HepG2 (cell line): ENCODE data around the gene NDUFV1. TPM values are rescaled to one million over a fixed set of nuclear protein-coding genes. Genes with fewer than 3 reads are reported as not detected.
A peak's percentile ranks its signal among the peaks of the same experiment; 100 is the strongest.

Source experiments
- BRCA1 ChIP-seq: sonication (generic); formaldehyde crosslinking; IDR thresholded peaks from 2 replicates; pipeline ENCODE4 v1.4.0; 2020; ENCODE audit warnings: missing genetic modification reagents
- FOXK1 ChIP-seq: sonication (generic); formaldehyde crosslinking; IDR thresholded peaks from 2 replicates; pipeline ENCODE4 v1.4.0; 2020; ENCODE audit warnings: low read depth, missing genetic modification reagents, borderline replicate concordance
- HIVEP1 ChIP-seq: sonication (generic); formaldehyde crosslinking; IDR thresholded peaks from 2 replicates; pipeline ENCODE4 v1.4.0; 2020; ENCODE audit warnings: mild to moderate bottlenecking, missing genetic modification reagents
- LBX2 ChIP-seq: sonication (generic); formaldehyde crosslinking; IDR thresholded peaks from 2 replicates; pipeline ENCODE4 v1.5.0; 2020; ENCODE audit warnings: missing genetic modification reagents, mild to moderate bottlenecking, borderline replicate concordance
- MYPOP ChIP-seq: sonication (generic); formaldehyde crosslinking; IDR thresholded peaks from 2 replicates; pipeline ENCODE4 v1.8.1; 2023; ENCODE audit warnings: mild to moderate bottlenecking, moderate library complexity, missing genetic modification reagents
- NCOA2 ChIP-seq: sonication (generic); formaldehyde crosslinking; IDR thresholded peaks from 2 replicates; pipeline ENCODE4 v1.8.0; 2022; ENCODE audit warnings: inconsistent platforms
- NR3C1 ChIP-seq: sonication (generic); formaldehyde crosslinking; IDR thresholded peaks from 2 replicates; pipeline ENCODE4 v1.4.0; 2020; ENCODE audit warnings: missing genetic modification reagents
- PAX8 ChIP-seq: sonication (generic); formaldehyde crosslinking; IDR thresholded peaks from 2 replicates; pipeline ENCODE4 v1.8.0; 2022; ENCODE audit warnings: mild to moderate bottlenecking, missing genetic modification reagents, borderline replicate concordance
- POLR2AphosphoS2 ChIP-seq: IDR thresholded peaks from 2 replicates; pipeline ENCODE4 v1.6.1; 2011; ENCODE audit warnings: low read depth, low read length, improper control_type of control experiment
- REL ChIP-seq: sonication (generic); formaldehyde crosslinking; conservative IDR thresholded peaks from 2 replicates; pipeline ENCODE4 v1.8.0; 2022; ENCODE audit warnings: mild to moderate bottlenecking, missing genetic modification reagents, moderate library complexity
- STAT5B ChIP-seq: sonication (generic); formaldehyde crosslinking; IDR thresholded peaks from 2 replicates; pipeline ENCODE4 v1.4.0; 2020; ENCODE audit warnings: missing genetic modification reagents
- ZFP36L2 ChIP-seq: sonication (generic); formaldehyde crosslinking; IDR thresholded peaks from 2 replicates; pipeline ENCODE4 v1.4.0; 2020; ENCODE audit warnings: missing genetic modification reagents
- ZNF572 ChIP-seq: sonication (generic); formaldehyde crosslinking; IDR thresholded peaks from 2 replicates; pipeline ENCODE4 v1.5.1; 2020; ENCODE audit warnings: mild to moderate bottlenecking, missing genetic modification reagents
- ZNF891 ChIP-seq: sonication (generic); formaldehyde crosslinking; IDR thresholded peaks from 2 replicates; pipeline ENCODE4 v1.5.0; 2020; ENCODE audit warnings: mild to moderate bottlenecking, missing genetic modification reagents
- polyA plus RNA-seq, 8 experiments: library from polyadenylated mRNA; depleted of rRNA in 3 of 8; stranded (reverse) in 7 of 8; unstranded in 1 of 8; fragments of >200 nt; fragmentation: Illumina TruSeq in 4 of 8; extraction: Trizol in 4 of 8; gene quantifications; 2 replicates each; pipeline versions ENCODE4 v1.2.1 to v1.2.3, GENCODE V29; 2011 to 2016; ENCODE audit warnings: low read depth in 4 of 8, missing spikeins in 1 of 8, mixed read lengths in 1 of 8; ENCODE audit not compliant: insufficient read depth in 1 of 8
- total RNA-seq, 5 experiments: library from RNA; depleted of rRNA; stranded (reverse); fragments of >200 nt; fragmentation: Illumina TruSeq; extraction: Trizol; gene quantifications; 2 replicates each; pipeline ENCODE4 v1.2.3, GENCODE V29; 2016; ENCODE audit warnings: low read depth in 1 of 5
- TF ChIP-seq, protein P1 (sequence below): sonication (generic); formaldehyde crosslinking; IDR thresholded peaks from 2 replicates; pipeline ENCODE4 v1.4.0; 2020; ENCODE audit warnings: mild to moderate bottlenecking, missing genetic modification reagents
- TF ChIP-seq, protein P2 (sequence below): IDR thresholded peaks from 2 replicates; pipeline ENCODE4 v1.6.1; 2012; ENCODE audit warnings: inconsistent platforms
- TF ChIP-seq, protein P3 (sequence below): IDR thresholded peaks from 2 replicates; pipeline ENCODE4 v1.6.1; 2016; ENCODE audit warnings: missing genetic modification reagents, missing compliant biosample characterization

NDUFV1 gene
- total and polyA plus RNA-seq, 2 of the 13 experiments (the other 11 are each of a cell fraction or from before 2014, with no cell fraction given): 88.9 to 137 TPM

DNA sequence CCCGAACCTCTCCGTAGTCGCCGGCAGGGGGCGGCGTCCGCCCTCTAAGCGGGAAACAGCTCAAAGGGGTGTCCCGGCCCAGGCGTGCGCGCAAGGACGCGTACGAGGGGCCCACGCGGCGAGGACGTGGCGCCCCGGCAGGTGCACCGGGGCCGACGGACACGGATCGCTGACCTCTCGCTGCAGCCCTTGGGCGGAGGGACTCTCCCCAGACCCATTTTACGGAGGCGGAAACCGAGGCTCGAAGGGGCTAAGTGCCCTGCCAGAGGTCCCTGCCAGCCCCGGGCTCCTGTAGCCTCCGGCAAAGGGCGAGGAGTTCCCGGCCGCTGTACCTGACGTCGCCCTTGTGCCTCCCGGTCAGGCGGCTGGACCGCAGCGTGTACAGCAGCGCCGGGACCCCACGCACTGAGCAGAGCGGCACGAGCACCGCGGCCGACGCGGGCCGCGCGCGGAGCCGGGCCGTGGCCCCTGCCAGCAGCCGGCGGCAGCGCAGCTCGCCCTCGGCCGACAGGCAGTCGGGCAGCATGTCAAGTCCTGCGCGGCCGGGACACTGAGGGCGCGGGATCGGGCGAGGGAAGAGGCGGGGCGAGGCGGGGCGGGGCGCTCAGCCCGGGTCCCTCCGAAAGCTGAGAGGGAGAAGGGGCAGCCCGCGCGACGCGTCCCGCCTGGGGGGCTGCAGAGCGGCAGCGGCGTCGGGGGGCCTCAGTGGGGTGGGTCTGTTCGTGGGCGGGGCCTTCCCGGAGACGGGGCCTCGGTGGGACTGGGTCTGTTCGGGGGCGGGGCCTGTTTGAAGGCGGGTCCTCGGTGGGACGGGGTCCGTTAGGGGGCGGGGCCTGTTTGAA is 22.9 kb downstream of the NDUFV1 start, which contains the start of gene NUDT8 (continued):
- TF ChIP-seq, protein P1, sequence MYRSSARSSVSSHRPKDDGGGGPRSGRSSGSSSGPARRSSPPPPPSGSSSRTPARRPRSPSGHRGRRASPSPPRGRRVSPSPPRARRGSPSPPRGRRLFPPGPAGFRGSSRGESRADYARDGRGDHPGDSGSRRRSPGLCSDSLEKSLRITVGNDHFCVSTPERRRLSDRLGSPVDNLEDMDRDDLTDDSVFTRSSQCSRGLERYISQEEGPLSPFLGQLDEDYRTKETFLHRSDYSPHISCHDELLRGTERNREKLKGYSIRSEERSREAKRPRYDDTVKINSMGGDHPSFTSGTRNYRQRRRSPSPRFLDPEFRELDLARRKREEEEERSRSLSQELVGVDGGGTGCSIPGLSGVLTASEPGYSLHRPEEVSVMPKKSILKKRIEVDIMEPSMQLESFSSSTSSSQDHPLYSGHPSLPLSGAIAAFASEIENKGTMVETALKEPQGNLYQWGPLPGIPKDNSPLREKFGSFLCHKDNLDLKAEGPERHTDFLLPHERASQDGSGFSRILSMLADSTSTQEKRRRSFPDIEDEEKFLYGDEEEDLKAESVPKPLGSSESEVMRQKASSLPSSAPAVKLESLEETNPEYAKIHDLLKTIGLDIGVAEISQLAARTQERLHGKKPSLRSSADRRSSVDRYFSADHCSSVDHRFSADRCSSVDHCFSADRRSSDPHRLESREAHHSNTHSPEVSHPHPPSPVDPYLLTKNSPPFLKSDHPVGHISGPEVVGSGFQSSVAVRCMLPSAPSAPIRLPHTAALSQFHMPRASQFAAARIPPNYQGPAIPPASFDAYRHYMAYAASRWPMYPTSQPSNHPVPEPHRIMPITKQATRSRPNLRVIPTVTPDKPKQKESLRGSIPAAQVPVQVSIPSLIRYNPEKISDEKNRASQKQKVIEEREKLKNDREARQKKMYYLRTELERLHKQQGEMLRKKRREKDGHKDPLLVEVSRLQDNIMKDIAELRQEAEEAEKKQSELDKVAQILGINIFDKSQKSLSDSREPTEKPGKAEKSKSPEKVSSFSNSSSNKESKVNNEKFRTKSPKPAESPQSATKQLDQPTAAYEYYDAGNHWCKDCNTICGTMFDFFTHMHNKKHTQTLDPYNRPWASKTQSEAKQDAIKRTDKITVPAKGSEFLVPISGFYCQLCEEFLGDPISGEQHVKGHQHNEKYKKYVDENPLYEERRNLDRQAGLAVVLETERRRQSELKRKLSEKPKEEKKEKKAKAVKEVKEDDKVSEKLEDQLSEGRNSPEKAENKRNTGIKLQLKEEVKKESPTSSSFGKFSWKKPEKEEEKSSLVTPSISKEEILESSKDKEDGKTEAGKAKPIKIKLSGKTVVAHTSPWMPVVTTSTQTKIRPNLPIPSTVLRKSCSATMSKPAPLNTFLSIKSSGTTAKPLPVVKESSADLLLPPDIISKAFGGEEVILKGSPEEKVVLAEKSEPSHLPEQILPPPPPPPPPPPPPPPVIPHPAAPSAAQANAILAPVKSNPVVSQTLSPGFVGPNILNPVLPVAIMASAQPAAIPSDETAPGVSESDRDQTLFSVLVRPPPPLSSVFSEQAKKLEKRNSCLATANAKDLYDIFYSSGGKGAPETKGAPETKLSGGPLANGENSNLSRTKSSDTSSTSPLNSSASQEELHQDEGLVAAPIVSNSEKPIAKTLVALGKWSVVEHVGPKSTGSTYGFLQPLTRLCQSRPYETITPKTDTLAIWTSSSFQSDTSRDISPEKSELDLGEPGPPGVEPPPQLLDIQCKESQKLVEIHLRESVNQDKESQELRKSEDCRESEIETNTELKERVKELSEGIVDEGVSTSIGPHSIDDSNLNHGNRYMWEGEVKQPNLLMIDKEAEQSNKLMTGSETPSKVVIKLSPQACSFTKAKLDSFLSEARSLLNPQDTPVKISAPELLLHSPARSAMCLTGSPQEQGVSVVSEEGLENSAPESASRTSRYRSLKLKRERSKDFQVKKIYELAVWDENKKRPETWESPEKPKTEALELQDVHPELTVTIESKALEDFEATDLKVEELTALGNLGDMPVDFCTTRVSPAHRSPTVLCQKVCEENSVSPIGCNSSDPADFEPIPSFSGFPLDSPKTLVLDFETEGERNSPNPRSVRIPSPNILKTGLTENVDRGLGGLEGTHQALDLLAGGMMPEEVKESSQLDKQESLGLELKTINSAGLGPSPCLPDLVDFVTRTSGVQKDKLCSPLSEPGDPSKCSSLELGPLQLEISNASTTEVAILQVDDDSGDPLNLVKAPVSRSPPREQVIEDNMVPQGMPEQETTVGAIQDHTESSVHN (CRISPR knock-in tag): 0 out of 2 replicates have a peak, but pooled peaks have one; percentile 43
- TF ChIP-seq HIVEP1 (CRISPR knock-in tag): peak; percentile 81; the same call in 1 of the 2 replicates
- 0 out of 2 replicates have a peak, but pooled peaks have one; percentile 38 for TF ChIP-seq BRCA1
- peak; percentile 70 for TF ChIP-seq ZNF891 (CRISPR knock-in tag)
- TF ChIP-seq, protein P2, sequence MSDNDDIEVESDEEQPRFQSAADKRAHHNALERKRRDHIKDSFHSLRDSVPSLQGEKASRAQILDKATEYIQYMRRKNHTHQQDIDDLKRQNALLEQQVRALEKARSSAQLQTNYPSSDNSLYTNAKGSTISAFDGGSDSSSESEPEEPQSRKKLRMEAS: peak; percentile 95
- no peak for TF ChIP-seq NR3C1 (CRISPR knock-in tag)
- 0 out of 2 replicates have a peak, but pooled peaks have one; percentile 34 for TF ChIP-seq ZFP36L2 (CRISPR knock-in tag)
- TF ChIP-seq LBX2 (CRISPR knock-in tag): no peak; the same call in 1 of the 2 replicates
- TF ChIP-seq POLR2AphosphoS2: no peak
- 0 out of 2 replicates have a peak, but pooled peaks have one; percentile 24 for TF ChIP-seq FOXK1 (CRISPR knock-in tag)
- TF ChIP-seq PAX8 (CRISPR knock-in tag): 0 out of 2 replicates have a peak, but pooled peaks have one; percentile 49
- TF ChIP-seq NCOA2: peak; percentile 48; the same call in 1 of the 2 replicates
- TF ChIP-seq STAT5B (CRISPR knock-in tag): 0 out of 2 replicates have a peak, but pooled peaks have one; percentile 38
- no peak for TF ChIP-seq ZNF572 (CRISPR knock-in tag)
- TF ChIP-seq MYPOP (CRISPR knock-in tag): no peak
- TF ChIP-seq REL (CRISPR knock-in tag): peak; percentile 77; the same call in 1 of the 2 replicates
- TF ChIP-seq, protein P3, sequence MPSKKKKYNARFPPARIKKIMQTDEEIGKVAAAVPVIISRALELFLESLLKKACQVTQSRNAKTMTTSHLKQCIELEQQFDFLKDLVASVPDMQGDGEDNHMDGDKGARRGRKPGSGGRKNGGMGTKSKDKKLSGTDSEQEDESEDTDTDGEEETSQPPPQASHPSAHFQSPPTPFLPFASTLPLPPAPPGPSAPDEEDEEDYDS (CRISPR knock-in tag): peak; percentile 35; the same call in 1 of the 2 replicates
